CD1c-positive myeloid dendritic cell (primary cell): ENCODE measurements around the gene SNRNP48.

ENCODE experiments used
- DNase-seq: peaks from one replicate; pipeline ENCODE4 v3.0.0-alpha.2; 2016; ENCODE audit errors: extremely low spot score

The SNRNP48 gene

DNA sequence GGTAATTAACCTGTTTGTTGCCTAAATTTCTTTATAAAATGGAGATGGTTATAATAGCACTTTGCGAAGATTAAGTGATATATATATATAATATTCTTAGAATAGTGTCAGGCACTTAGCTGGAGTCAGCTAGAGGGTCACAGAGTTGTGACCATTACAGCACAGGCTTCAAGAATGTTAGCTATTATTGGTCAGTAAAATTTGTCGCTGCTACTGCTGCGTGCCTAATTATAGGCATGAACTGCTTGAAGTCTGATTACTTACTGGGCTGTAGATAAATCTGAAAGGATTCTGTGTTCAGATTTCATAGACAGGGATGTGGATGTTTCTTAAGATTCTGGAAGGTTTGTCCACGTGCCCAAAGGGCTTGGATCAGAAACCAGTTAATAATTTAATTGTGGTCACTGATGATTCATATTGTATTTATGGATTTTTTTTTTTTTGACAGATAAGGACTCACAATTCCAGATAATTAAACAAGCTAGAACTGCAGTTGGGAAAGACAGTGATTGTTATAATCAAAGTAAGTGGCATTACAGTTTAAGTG lies 4.7 kb downstream of the SNRNP48 start:
- no peak for DNase-seq

DNA sequence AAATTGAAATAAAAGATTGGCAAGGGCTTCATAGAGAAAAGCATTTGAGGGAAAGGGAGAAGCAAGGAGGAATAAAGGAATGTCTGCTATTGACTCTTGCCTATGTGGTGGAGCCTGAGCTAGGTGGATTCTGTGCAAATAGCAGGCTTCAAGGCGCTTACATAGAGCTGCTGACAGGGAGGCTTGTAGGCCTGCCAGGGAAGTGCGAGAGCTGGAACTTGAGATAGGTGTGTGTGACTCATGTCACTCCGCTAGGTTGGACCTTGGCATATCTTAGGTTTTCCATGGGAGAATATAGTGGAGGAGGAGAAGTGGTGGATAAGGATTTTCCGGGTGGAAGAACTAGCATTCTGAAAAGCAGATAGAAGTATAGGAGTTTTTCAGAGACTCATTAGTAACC lies 14.0 kb downstream of the SNRNP48 start:
- DNase-seq = no peak

DNA sequence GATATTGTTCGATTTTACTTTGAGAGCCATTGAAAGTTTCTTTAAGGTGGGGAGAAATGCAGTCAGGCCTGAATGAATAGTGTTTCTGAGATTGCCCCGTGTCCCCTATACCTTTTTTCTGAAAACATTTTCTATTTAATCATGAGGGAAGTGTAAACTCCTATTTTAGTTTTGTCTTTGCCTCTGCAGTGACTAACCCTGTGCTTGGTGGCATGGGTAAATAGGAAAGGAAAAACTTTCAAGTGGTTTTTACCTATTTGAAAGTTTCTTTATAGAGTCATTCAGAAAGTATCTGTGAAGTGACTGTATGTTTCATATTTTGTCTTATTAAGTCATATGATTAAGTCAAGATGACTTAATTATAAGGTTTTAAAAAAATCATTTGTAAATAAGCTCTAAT lies 14.5 kb downstream of the SNRNP48 start:
- no peak for DNase-seq

- peak; percentile 64 for DNase-seq
These were observed 25.8 kb downstream of the SNRNP48 start for GRCh38 chr6:7615611-7616383.

GRCh38 chr6:7617801-7618764 lies 28.1 kb downstream of the SNRNP48 start:
- DNase-seq = peak; percentile 95

DNA sequence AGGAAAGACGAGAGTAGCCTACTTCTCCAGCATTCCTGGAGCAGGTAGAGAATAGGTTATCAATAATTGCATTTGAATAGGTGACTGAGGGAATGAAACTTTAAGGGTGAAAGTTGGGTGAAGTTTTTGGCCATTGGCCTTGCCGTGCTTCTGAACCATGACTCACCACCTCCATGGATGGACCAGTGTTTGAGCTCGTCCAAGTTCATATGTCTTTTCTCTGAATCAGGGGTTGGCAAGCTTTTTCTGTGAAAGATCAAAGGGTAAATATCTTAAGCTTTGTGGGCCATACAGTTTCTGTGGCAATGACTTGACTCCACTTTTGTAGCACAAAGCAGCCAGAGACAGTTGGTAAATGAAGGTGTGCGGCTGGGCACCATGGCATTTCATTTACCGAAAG lies 31.8 kb downstream of the SNRNP48 start:
- no peak for DNase-seq

DNA sequence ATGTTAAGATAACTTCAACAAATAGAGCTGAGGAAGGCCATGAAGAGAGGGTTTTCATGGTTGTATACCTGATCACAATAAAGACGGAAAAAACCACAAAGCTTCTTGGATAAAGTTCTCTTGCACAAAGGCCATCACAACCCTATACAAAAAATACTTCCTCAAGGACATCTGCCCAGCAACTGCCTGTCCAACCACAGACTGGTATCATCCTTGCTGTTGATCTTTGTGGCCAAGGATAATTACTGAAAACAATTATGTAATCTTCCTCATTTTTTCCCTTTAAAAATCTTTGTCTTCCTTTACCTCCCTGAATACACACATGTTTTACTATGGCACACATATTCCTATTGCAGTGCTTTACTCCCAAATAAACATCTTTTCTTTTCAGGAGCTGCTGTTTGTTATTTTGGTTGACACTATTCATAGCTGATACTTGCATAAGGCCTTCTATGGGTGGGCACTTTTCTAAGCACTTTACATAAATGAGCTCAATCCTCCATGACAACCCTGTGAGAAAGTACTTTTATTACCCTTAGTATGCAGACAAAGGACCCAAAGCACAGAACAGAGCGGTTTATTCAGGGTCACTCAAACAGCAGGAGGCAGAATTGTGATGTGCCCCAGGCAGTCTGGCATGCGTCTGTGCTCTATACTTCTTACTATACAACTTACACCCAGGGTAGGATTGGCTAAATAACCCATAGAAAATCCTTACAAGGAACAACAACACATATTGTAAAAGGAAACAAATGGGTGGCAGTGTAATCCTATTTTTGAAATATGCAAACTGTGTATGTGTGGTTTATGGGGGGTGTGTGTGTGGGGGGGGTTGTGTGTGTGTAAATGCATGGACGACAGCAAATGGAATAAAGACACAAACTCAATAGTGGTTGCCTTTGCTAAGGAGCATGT lies 35.1 kb downstream of the SNRNP48 start:
- DNase-seq = peak; percentile 54

- no peak for DNase-seq
These were observed 38.5 kb downstream of the SNRNP48 start for GRCh38 chr6:7628479-7628878.

GRCh38 chr6:7628909-7629308 lies 38.9 kb downstream of the SNRNP48 start:
- DNase-seq = no peak

- DNase-seq = no peak
These were observed 39.3 kb downstream of the SNRNP48 start for GRCh38 chr6:7629321-7629720.

- DNase-seq = no peak
These were observed 40.8 kb downstream of the SNRNP48 start for GRCh38 chr6:7630792-7631191.

DNA sequence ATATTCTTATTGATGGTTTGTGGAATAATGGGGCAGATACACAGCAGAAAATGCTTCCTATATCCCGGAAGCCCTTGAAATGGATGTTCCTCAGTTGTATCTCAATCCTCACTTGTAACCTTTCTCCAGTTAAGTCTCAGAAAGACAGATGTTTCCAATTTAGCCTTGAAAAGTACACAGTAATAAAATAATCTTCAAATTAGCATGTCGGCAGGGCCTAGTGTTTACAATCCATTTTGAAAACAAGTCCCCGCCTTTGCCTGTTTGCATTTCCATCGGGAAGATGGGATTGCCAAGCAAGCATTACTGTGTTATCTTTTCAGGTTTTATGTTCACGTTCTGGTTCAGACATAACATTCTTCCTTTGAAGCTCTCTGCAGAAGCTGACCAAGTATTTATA lies 41.5 kb downstream of the SNRNP48 start:
- DNase-seq = no peak

- no peak for DNase-seq
These were observed 42.7 kb downstream of the SNRNP48 start for GRCh38 chr6:7632501-7633290.

- DNase-seq = no peak
These were observed 43.4 kb downstream of the SNRNP48 start for GRCh38 chr6:7633361-7633760.

- DNase-seq = no peak
These were observed 46.2 kb downstream of the SNRNP48 start for GRCh38 chr6:7636151-7636550.

DNA sequence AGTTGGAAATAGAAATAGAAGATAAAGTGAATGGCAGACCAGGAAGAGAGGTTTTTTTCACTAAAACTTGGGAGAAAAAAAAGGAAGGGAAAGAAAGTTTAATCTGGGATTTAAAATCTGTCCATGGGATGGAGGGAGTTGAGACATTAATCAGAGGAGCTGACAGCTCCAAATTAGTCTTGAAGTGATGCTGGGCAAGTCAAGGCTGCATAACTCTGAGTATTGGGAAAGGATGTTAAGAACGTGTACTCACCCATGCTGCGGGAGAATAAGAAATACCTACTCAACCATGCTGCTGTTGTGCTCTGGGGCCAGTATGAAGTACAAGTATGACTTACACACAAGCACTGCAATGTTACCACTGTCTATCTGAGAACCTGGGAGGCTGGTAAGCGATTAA lies 47.5 kb downstream of the SNRNP48 start:
- DNase-seq = no peak

- no peak for DNase-seq
These were observed 49.4 kb downstream of the SNRNP48 start for GRCh38 chr6:7639427-7639826.

DNA sequence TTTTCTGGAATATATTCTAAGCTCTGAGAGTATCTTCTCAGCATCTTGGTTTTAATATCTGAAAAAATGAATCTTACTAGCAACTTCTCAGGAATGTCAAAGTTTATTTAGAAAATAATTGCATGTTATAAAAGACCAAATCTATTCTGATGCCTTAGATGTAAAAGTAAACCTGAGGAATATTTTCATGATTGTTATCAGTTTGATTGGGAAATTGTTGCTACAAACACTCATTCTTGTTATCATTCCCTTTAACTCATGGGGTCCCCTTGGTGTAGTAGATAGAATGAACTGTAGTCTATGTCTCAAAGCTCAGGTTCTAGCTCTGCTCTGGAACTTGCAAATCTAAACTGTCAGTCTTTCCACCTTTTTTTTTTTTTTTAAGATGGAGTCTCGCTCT lies 50.0 kb downstream of the SNRNP48 start:
- no peak for DNase-seq

DNA sequence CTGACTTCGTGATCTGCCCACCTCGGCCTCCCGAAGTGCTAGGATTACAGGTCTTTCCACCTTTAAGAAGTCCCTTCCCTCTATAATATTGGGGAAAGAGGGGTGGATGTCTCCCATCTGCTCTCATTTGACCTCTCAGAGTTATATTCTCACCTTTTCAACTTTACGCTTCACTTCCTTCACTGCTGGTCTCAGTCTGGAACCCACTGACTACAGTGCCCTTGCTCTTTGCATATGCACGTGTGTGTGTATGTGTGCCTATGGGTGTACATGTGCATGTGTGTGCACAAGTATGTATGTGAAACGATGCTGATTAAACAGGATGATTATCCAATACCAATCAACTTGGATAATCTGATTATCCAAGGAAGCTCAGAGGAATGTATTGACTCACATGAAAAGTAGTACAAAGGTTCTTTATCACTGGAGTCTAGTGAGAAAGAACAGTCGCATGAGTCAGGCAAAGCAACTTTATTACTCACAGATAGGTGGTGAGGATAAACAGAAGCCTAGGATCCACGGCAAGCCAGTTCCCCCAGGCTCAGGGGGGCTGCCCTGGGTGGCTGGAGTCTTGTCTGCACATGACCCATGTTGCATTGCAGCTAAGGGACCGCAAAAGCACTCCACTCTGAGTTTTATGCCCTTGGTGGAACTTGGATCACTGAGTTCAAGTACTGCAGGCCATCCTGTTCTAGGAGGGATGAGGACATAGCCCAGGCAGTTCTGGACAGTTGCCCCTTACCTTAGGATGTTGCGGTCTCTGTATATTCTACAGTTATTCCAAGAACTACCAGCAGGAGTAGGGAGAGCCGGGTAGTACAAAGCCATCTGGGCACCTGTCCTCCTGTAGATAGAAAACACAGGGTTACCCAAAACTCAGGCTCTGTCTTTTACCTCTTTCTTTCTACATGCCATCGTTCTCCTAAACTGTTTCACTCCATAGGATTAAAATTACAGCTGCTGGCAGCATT lies 50.9 kb downstream of the SNRNP48 start:
- no peak for DNase-seq

DNA sequence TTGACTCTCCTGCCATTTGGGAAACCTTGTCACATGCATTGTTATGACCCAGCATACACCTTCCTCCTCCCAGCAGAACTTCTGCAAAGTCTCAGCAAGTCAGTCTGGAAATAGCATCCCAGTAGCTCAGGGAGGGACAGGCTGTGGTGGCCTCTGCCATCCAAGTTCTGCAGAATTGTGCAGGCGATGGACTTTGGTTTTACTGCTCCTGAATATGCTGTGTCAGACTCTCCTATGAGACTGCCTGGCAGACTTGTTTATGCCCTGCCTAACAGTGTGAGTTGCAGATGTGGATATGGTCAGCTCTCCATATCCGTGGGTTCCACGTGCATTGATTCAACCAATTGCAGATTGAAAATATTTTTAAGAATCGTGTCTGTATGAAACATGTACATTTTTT lies 52.8 kb downstream of the SNRNP48 start:
- DNase-seq = no peak
